K562 (cell line): ENCODE data around the gene FGF1.

Experiments
- BCL6 ChIP-seq: fragments of 250-450 bp; sonication (Bioruptor Pico); IDR thresholded peaks from 2 replicates; pipeline ENCODE4 v1.4.0; 2020
- GTF2F1 ChIP-seq: IDR thresholded peaks from 2 replicates; pipeline ENCODE4 v1.6.1; 2011; ENCODE audit warnings: low read depth, low read length, improper control_type of control experiment
- KDM1A ChIP-seq, 2 experiments: fragments of 450-650 bp; IDR thresholded peaks; 2 replicates each; pipeline ENCODE4 v1.6.1; 2016; ENCODE audit warnings: mild to moderate bottlenecking in 2 of 2
- NRF1 ChIP-seq, 2 experiments: fragments of 450-650 bp; IDR thresholded peaks in 1 of 2; conservative IDR thresholded peaks in 1 of 2; 2 replicates each; pipeline ENCODE4 v1.6.1; 2014; ENCODE audit warnings: mild to moderate bottlenecking in 2 of 2
- PHF8 ChIP-seq: fragments of 200-600 bp; sonication (generic); IDR thresholded peaks from 2 replicates; pipeline ENCODE4 v1.6.1; 2012; ENCODE audit warnings: mixed run types, mild to moderate bottlenecking, inconsistent platforms, low read length, moderate library complexity, borderline replicate concordance
- TAF1 ChIP-seq: IDR thresholded peaks from 2 replicates; pipeline ENCODE4 v1.6.1; 2011; ENCODE audit warnings: mild to moderate bottlenecking, low read length, moderate library complexity; ENCODE audit not compliant: insufficient read depth, control insufficient read depth, severe bottlenecking; ENCODE audit errors: extremely low read depth
- ZNF121 ChIP-seq: sonication (generic); formaldehyde crosslinking; conservative IDR thresholded peaks from 2 replicates; pipeline ENCODE4 v1.8.0; 2022; ENCODE audit warnings: missing genetic modification reagents
- ZNF324 ChIP-seq: fragments of 250-450 bp; sonication (Bioruptor Pico); IDR thresholded peaks from 2 replicates; pipeline ENCODE4 v1.4.0; 2020; ENCODE audit warnings: mild to moderate bottlenecking

- TF ChIP-seq ZNF121 (CRISPR knock-in tag) (no peak), PHF8 (no peak), BCL6 (no peak), ZNF324 (CRISPR knock-in tag) (no peak), TAF1 (no peak), GTF2F1 (no peak), KDM1A (IDR thresholded peaks at IDR 0.05) (no peak), NRF1 (conservative IDR thresholded peaks at IDR 0.05 in 1 of 2, IDR thresholded peaks at IDR 0.05 in 1 of 2) (no peak)
Measured at GRCh38 chr5:142612494-142613270, 73.2 kb downstream of the FGF1 start.
